Rectal smooth muscle tissue (tissue), 1 donor: Measurements from ENCODE around the gene RGS21.

ENCODE experiments used
- H3K27ac ChIP-seq: one replicate; pipeline ENCODE4 v1.7.0; 2013; ENCODE audit warnings: low read depth, low read length, inconsistent platforms
- H3K27me3 ChIP-seq: one replicate; pipeline ENCODE4 v1.7.0; 2013; ENCODE audit warnings: low read length; ENCODE audit not compliant: control insufficient read depth, insufficient read depth
- H3K36me3 ChIP-seq: one replicate; pipeline ENCODE4 v1.7.0; 2013; ENCODE audit warnings: low read length; ENCODE audit not compliant: control insufficient read depth, insufficient read depth
- H3K4me1 ChIP-seq: one replicate; pipeline ENCODE4 v1.7.0; 2013; ENCODE audit warnings: low read length; ENCODE audit not compliant: control insufficient read depth, insufficient read depth
- H3K4me3 ChIP-seq: one replicate; pipeline ENCODE4 v1.7.0; 2013; ENCODE audit warnings: low read length
- H3K9ac ChIP-seq: one replicate; pipeline ENCODE4 v1.7.0; 2013; ENCODE audit warnings: low read length

The RGS21 gene

GRCh38 chr1:192386051-192386650, 69.4 kb downstream of the RGS21 start:
- no peaks in the 10 kb centered on the region for H3K36me3 ChIP-seq
- H3K27me3 ChIP-seq = no peaks in the 10 kb centered on the region
- H3K9ac ChIP-seq = no peak overlapping the region

GRCh38 chr1:192395211-192395610, 78.4 kb downstream of the RGS21 start:
- Histone ChIP-seq H3K27me3 (no peaks in the 10 kb centered on the region), H3K36me3 (no peaks in the 10 kb centered on the region), H3K4me3 (no peak overlapping the region), H3K27ac (no peak overlapping the region), H3K4me1 (no peaks in the 10 kb centered on the region), H3K9ac (no peak overlapping the region)

More at GRCh38 chr1:192386051-192386650, 69.4 kb downstream of the RGS21 start:
- no peak overlapping the region for H3K4me3 ChIP-seq
- H3K4me1 ChIP-seq = no peaks in the 10 kb centered on the region
- no peak overlapping the region for H3K27ac ChIP-seq

DNA sequence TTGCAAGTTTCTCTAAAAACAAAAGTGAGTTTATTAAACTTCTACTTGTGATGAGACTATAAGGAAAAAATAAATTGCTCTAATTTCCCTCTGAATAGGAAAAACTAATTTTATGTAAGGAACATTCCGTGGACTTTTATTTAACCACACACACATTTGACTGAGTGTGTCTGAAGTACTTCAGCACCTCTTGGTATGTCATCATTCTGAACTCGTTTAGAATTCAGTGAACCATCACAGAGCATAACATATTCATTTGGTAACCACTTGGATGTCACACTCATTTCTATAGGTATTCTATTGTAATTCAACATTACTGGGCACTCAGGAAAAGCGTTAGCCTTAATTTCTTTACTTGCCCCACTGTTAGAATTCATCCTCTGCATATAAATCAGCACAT, 79.1 kb downstream of the RGS21 start:
- no peaks in the 10 kb centered on the region for H3K36me3 ChIP-seq
- H3K27ac ChIP-seq = no peak overlapping the region
- no peak overlapping the region for H3K4me3 ChIP-seq
- H3K27me3 ChIP-seq = no peaks in the 10 kb centered on the region
- no peak overlapping the region for H3K9ac ChIP-seq
- no peaks in the 10 kb centered on the region for H3K4me1 ChIP-seq

- no peak overlapping the region for H3K27ac ChIP-seq
- H3K9ac ChIP-seq = no peak overlapping the region
- peaks cover 2% of the 10 kb centered on the region for H3K4me1 ChIP-seq
- H3K4me3 ChIP-seq = no peak overlapping the region
- no peaks in the 10 kb centered on the region for H3K36me3 ChIP-seq
- no peaks in the 10 kb centered on the region for H3K27me3 ChIP-seq
Measured at GRCh38 chr1:192399161-192399560, 82.4 kb downstream of the RGS21 start.

GRCh38 chr1:192401825-192402224, 85.0 kb downstream of the RGS21 start:
- no peaks in the 10 kb centered on the region for H3K36me3 ChIP-seq
- H3K27ac ChIP-seq = no peak overlapping the region
- H3K27me3 ChIP-seq = no peaks in the 10 kb centered on the region
- H3K4me3 ChIP-seq = no peak overlapping the region
- peaks cover 2% of the 10 kb centered on the region for H3K4me1 ChIP-seq
- no peak overlapping the region for H3K9ac ChIP-seq

DNA sequence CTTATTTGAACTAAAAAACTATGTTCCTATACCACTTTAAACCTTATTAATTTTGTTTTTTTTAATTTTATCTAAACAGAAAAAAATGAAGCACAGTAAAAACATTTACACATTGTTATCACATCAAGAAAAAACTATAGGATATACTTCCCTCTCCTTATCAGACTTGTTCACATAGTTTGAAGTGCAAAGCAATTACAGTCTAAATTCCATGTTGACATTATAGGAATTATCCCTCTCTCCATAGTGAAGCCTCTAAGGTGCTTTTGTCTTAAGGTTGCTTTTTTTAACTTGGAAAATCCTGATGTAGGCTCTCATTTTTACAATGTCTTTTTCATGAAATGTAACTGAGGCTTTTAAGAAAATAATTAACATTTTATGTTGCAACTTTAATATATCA, 85.8 kb downstream of the RGS21 start:
- Histone ChIP-seq H3K36me3 (no peaks in the 10 kb centered on the region), H3K27ac (no peak overlapping the region), H3K4me1 (peaks cover 2% of the 10 kb centered on the region), H3K4me3 (no peak overlapping the region), H3K27me3 (no peaks in the 10 kb centered on the region), H3K9ac (no peak overlapping the region)

- Histone ChIP-seq H3K27me3 (no peaks in the 10 kb centered on the region), H3K4me3 (no peak overlapping the region), H3K9ac (no peak overlapping the region), H3K27ac (no peak overlapping the region), H3K36me3 (no peaks in the 10 kb centered on the region), H3K4me1 (no peaks in the 10 kb centered on the region)
Measured at GRCh38 chr1:192407206-192407605, 90.4 kb downstream of the RGS21 start.
